Ishikawa (cell line): Measurements from ENCODE around the gene ICE1.

Experiments
- EGR1 ChIP-seq: IDR thresholded peaks from 2 replicates; pipeline ENCODE4 v1.6.1; 2012
- TAF1 ChIP-seq: IDR thresholded peaks from 2 replicates; pipeline ENCODE4 v1.6.1; 2012; ENCODE audit warnings: low read depth, mild to moderate bottlenecking
- YY1 ChIP-seq: IDR thresholded peaks from 2 replicates; pipeline ENCODE4 v1.6.1; 2012; ENCODE audit warnings: low read depth
- ZBTB7A ChIP-seq: IDR thresholded peaks from 2 replicates; pipeline ENCODE4 v1.6.1; 2012; ENCODE audit warnings: low read depth

GRCh38 chr5:5437227-5438172 is 15.0 kb downstream of the ICE1 start:
- no peak for TF ChIP-seq EGR1
- no peak for TF ChIP-seq ZBTB7A
- TF ChIP-seq YY1 = no peak
- no peak for TF ChIP-seq TAF1
